ENCODE data around the gene POLR2E.

Gene POLR2E

DNA sequence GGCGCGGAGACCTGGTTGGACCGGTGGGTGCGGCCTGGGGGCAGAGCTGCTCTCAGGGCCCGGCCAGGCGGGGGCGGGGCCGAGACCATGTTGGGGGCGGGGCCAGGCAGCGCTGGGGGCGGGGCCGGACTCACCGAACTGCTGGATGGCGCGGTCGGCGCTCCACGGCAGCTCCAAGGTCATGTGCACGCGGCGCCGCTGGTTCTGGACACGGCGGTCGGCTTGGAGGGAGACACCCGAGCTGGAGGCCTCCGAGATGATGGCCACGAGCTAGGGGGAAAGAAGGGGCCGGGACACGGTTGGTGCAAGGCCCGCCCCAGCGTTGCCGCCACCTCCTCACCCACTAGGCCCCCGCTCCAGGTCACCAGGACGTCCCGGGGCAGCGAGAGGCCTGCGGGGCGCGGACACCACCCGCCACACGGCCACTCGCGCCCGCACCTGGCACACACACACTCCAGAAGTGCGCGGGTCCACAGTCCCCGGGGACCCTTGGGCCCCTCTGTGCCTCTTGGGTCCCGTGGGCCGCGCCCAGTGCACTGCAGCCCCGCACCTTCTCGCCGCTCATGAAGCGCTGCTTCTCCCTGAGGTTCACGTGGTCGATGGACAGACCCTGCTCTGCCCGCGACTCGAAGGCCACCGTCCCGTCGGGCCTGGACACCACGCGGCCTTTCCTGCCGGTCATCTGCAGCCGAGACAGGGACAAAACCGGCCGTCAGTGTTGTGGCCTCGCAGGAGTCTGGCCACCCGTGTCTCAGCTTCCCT lies 17.3 kb upstream of the POLR2E start:
- H3K4me1 ChIP-seq (ENCODE audit: low read depth, poor library complexity, severe bottlenecking), result no peaks in the 10 kb centered on the region
- no peak overlapping the region for H2AFZ ChIP-seq (ENCODE audit: low read depth)
- H3K9ac ChIP-seq, result no peak overlapping the region
- H3K27me3 ChIP-seq (ENCODE audit: insufficient read depth, low read depth), result no peaks in the 10 kb centered on the region
- no peaks in the 10 kb centered on the region for H3K79me2 ChIP-seq (ENCODE audit: insufficient read depth, low read depth)
- H3K4me3 ChIP-seq (IDR thresholded peaks at IDR 0.05; ENCODE audit: insufficient read depth, low read depth, low read length), result no peak overlapping the region
- no peaks in the 10 kb centered on the region for H3K36me3 ChIP-seq (ENCODE audit: insufficient read depth)
- H3K4me2 ChIP-seq, result no peak overlapping the region
- H4K20me1 ChIP-seq (ENCODE audit: insufficient read depth), result no peaks in the 10 kb centered on the region
- H3K27ac ChIP-seq, result no peak overlapping the region
- TF ChIP-seq, protein P1, sequence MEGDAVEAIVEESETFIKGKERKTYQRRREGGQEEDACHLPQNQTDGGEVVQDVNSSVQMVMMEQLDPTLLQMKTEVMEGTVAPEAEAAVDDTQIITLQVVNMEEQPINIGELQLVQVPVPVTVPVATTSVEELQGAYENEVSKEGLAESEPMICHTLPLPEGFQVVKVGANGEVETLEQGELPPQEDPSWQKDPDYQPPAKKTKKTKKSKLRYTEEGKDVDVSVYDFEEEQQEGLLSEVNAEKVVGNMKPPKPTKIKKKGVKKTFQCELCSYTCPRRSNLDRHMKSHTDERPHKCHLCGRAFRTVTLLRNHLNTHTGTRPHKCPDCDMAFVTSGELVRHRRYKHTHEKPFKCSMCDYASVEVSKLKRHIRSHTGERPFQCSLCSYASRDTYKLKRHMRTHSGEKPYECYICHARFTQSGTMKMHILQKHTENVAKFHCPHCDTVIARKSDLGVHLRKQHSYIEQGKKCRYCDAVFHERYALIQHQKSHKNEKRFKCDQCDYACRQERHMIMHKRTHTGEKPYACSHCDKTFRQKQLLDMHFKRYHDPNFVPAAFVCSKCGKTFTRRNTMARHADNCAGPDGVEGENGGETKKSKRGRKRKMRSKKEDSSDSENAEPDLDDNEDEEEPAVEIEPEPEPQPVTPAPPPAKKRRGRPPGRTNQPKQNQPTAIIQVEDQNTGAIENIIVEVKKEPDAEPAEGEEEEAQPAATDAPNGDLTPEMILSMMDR (conservative IDR thresholded peaks at IDR 0.05; ENCODE audit: low read depth, low read length), result no peak

DNA sequence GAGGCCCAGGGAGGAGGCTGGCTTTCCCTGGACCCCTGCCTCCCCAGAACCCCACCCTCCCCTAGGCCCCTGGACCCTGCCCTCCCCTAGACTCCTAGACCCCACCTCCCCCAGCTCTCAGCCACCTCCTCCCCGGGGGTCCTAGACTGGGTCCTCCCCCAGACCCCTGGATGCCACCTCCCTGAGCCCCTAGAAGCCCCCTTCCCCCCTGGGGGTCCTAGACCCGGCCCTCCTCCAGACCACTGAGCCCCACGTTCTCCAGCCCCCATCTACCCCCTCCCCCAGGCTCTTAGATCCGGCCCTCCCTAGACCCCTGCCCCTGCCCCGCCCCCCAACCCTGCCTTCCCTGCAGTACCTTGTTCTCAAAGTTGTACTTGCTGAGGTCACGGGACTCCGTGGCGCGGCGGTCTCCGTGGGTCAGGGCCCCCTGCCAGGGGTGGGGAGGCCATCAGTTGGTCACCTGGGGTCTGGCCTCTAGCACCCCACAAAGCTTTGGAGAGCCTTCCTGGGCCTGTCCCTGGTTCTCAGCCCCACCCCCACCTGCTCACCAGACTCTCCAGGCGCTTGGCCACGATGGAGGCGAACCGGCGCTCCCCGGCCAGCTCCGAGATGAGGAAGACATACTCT lies 16.6 kb upstream of the POLR2E start:
- Histone ChIP-seq H3K79me2 (ENCODE audit: insufficient read depth, low read depth) (no peaks in the 10 kb centered on the region), H2AFZ (ENCODE audit: low read depth) (no peak overlapping the region), H3K36me3 (ENCODE audit: insufficient read depth) (no peaks in the 10 kb centered on the region), H3K27me3 (ENCODE audit: insufficient read depth, low read depth) (no peaks in the 10 kb centered on the region), H3K4me3 (IDR thresholded peaks at IDR 0.05; ENCODE audit: insufficient read depth, low read depth, low read length) (no peak overlapping the region), H3K4me1 (ENCODE audit: low read depth, poor library complexity, severe bottlenecking) (no peaks in the 10 kb centered on the region), H4K20me1 (ENCODE audit: insufficient read depth) (no peaks in the 10 kb centered on the region), H3K4me2 (no peak overlapping the region), H3K27ac (no peak overlapping the region), H3K9ac (no peak overlapping the region)
- TF ChIP-seq, protein P1 (conservative IDR thresholded peaks at IDR 0.05; ENCODE audit: low read depth, low read length), result no peak

DNA sequence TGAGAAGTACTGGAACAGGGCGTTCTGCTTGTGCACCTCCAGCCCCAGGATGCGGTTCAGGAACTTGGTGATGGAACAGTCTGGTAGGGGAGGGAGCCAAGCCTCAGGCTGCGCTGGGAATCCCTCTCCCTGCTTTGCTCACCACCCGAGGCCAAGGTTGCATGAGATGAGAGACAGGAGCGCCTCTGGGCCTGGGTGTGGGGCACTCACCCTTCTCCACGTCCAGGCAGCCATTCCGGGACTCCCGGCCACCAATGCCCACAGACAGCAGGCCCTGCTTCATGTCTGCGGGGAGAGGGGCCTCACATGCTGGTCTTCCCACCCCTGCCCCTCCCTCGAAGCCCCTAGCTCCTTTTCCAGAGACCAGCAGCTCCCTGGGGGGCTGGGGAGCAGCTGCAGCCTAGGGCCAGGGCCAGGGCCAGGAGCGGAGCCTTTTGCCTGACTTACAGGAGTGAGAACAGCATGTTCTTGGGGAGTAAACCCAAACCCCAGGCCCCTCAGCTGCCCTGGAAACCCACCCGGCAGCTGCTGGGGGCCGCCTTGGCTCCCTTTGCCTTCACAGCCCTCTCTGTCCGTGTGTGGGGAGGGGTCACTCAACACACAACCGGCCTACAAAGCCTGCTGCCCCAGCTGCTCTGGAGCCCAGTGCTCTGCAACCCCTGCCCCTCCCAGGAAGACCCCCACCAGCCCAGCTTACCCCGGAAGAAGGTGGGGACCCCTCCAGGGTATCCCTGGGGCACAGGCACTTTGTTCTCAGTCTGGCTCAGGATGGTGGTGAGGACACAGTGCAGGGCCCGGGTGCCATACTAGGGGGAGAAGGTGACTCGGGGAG lies 15.8 kb upstream of the POLR2E start:
- H2AFZ ChIP-seq (ENCODE audit: low read depth), result no peak overlapping the region
- no peak overlapping the region for H3K4me3 ChIP-seq (IDR thresholded peaks at IDR 0.05; ENCODE audit: insufficient read depth, low read depth, low read length)
- H4K20me1 ChIP-seq (ENCODE audit: insufficient read depth), result no peaks in the 10 kb centered on the region
- no peaks in the 10 kb centered on the region for H3K36me3 ChIP-seq (ENCODE audit: insufficient read depth)
- H3K9ac ChIP-seq, result no peak overlapping the region
- TF ChIP-seq, protein P1 (conservative IDR thresholded peaks at IDR 0.05; ENCODE audit: low read depth, low read length), result no peak
- H3K27me3 ChIP-seq (ENCODE audit: insufficient read depth, low read depth), result no peaks in the 10 kb centered on the region
- H3K79me2 ChIP-seq (ENCODE audit: insufficient read depth, low read depth), result no peaks in the 10 kb centered on the region
- no peaks in the 10 kb centered on the region for H3K4me1 ChIP-seq (ENCODE audit: low read depth, poor library complexity, severe bottlenecking)
- no peak overlapping the region for H3K4me2 ChIP-seq
- no peak overlapping the region for H3K27ac ChIP-seq

DNA sequence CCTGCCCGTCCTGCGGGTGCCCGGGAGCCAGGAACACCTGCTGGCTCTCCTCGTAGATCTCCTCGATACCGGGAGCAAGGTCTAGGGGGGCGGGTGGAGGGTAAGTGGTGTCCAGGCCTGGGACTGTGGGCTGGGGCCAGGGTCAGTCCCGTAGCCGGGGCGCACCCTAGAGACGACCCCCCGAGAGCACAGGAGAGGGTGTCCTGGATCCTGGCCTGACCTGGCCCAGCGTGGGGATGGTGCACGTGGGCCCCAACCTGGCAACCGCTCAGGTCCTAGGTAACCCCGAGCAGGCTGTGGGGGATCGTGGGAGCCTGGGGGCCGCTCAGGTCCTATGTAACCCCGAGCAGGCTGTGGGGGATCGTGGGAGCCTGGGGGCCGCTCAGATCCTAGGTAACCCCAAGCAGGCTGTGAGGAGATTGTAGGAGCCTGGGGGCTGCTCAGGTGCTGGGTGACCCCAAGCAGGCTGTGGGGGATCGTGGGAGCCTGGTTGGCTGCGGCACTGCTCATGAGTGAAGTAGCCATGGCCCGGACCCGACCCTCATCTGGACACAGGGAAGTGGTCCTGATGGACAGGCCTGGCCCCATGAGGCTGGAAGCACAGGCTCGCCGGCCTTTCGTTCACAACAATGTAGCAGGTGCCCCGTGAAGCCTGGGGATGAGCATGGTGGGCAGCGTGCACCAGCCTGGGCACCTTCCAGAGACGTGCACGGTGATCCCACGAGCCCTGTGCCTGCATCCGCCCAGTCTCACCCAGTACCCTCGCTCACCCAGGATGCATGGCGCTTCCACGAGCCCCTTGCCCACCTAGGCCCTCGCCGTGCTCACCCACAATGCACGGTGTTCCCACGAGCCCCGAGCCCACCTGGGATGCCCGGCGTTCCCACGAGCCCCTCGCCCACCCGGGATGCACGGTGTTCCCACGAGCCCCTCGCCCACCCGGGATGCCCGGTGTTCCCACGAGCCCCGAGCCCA lies 14.8 kb upstream of the POLR2E start:
- Histone ChIP-seq H3K4me3 (IDR thresholded peaks at IDR 0.05; ENCODE audit: insufficient read depth, low read depth, low read length) (no peak overlapping the region), H3K27ac (no peak overlapping the region), H3K4me1 (ENCODE audit: low read depth, poor library complexity, severe bottlenecking) (no peaks in the 10 kb centered on the region), H2AFZ (ENCODE audit: low read depth) (no peak overlapping the region), H3K79me2 (ENCODE audit: insufficient read depth, low read depth) (no peaks in the 10 kb centered on the region), H3K27me3 (ENCODE audit: insufficient read depth, low read depth) (no peaks in the 10 kb centered on the region), H3K9ac (no peak overlapping the region), H3K36me3 (ENCODE audit: insufficient read depth) (no peaks in the 10 kb centered on the region), H4K20me1 (ENCODE audit: insufficient read depth) (no peaks in the 10 kb centered on the region), H3K4me2 (no peak overlapping the region)
- TF ChIP-seq, protein P1 (conservative IDR thresholded peaks at IDR 0.05; ENCODE audit: low read depth, low read length), result no peak
